ENCODE data around the gene TNS2. TPM values are rescaled to one million over a fixed set of nuclear protein-coding genes. Genes with fewer than 3 reads are reported as not detected.

Gene TNS2
- total and polyA plus RNA-seq, 2 of the 13 experiments (the other 11 are each of a cell fraction or from before 2014, with no cell fraction given) = 8.9 to 20.4 TPM

- no peak for TF ChIP-seq SKIL (CRISPR knock-in tag; IDR thresholded peaks at IDR 0.05; ENCODE audit: borderline replicate concordance)
- no peak for TF ChIP-seq REXO4 (CRISPR knock-in tag; IDR thresholded peaks at IDR 0.05; ENCODE audit: borderline replicate concordance)
- TF ChIP-seq ZMAT5 (CRISPR knock-in tag; IDR thresholded peaks at IDR 0.05; ENCODE audit: borderline replicate concordance, low read depth) = no peak
- TF ChIP-seq POGZ (CRISPR knock-in tag; IDR thresholded peaks at IDR 0.05) = no peak
- TF ChIP-seq HDAC2 (CRISPR knock-in tag; IDR thresholded peaks at IDR 0.05) = peak; percentile 66; the same call in 1 of the 2 replicates
- TF ChIP-seq SOX6 (IDR thresholded peaks at IDR 0.05) = no peak
- TF ChIP-seq SOX6 (CRISPR knock-in tag; IDR thresholded peaks at IDR 0.05) = no peak
- TF ChIP-seq ZNF431 (CRISPR knock-in tag; IDR thresholded peaks at IDR 0.05; ENCODE audit: borderline replicate concordance, low read depth) = no peak
- no peak for TF ChIP-seq DNMT3B (CRISPR knock-in tag; conservative IDR thresholded peaks at IDR 0.05)
- TF ChIP-seq CENPBD1 (CRISPR knock-in tag; IDR thresholded peaks at IDR 0.05; ENCODE audit: borderline replicate concordance, low read depth) = no peak
- no peak for TF ChIP-seq ZNF792 (CRISPR knock-in tag; IDR thresholded peaks at IDR 0.05)
- no peak for TF ChIP-seq CBX2 (IDR thresholded peaks at IDR 0.05; ENCODE audit: low read depth, low read length)
- no peak for TF ChIP-seq CBX2 (CRISPR knock-in tag; IDR thresholded peaks at IDR 0.05; ENCODE audit: low read depth)
- no peak for TF ChIP-seq DMTF1 (CRISPR knock-in tag; IDR thresholded peaks at IDR 0.05)
- 0 out of 2 replicates have a peak, but pooled peaks have one; percentile 25 for TF ChIP-seq MED1 (CRISPR knock-in tag; IDR thresholded peaks at IDR 0.05)
- TF ChIP-seq KDM6A (CRISPR knock-in tag; IDR thresholded peaks at IDR 0.05; ENCODE audit: low read depth) = no peak
- TF ChIP-seq HMG20A (CRISPR knock-in tag; IDR thresholded peaks at IDR 0.05; ENCODE audit: borderline replicate concordance) = 0 out of 2 replicates have a peak, but pooled peaks have one; percentile 38
- TF ChIP-seq ZBED4 (CRISPR knock-in tag; IDR thresholded peaks at IDR 0.05; ENCODE audit: borderline replicate concordance) = no peak
- no peak for TF ChIP-seq ZFP62 (CRISPR knock-in tag; IDR thresholded peaks at IDR 0.05)
- TF ChIP-seq DRAP1 (CRISPR knock-in tag; IDR thresholded peaks at IDR 0.05) = no peak
These were observed 38.0 kb upstream of the TNS2 start (continued) for GRCh38 chr12:53011889-53012288.

Measured in HepG2 (cell line).